IMR-90 (cell line): ENCODE data around the gene CLPX. TPM values are rescaled to one million over a fixed set of nuclear protein-coding genes. Genes with fewer than 3 reads are reported as not detected.

ENCODE experiments used
- ATAC-seq: fragments of 200-7000 bp; cut with Tn5 transposase; 2 replicates; pipeline ENCODE4 v1.9.1; 2020; ENCODE audit warnings: low read depth, mild to moderate bottlenecking, moderate library complexity
- BruUV-seq: library from RNA; stranded (reverse); fragments of 400-500 nt; replicated peaks from 2 replicates; lab custom pipeline; 2021; lab: Mats Ljungman, UMichigan
- CTCF ChIA-PET: fragments of 300-600 bp; formaldehyde crosslinking; extraction: SDS; loops from one replicate; lab custom pipeline; 2021; ENCODE audit warnings: antibody characterized with exemption; lab: Yijun Ruan, JAX
- POLR2A ChIA-PET: fragments of 300-600 bp; sonication (Branson Sonifier 250); formaldehyde crosslinking; loops from one replicate; lab custom pipeline; 2022; ENCODE audit warnings: antibody characterized with exemption; ENCODE audit not compliant: unreplicated experiment; lab: Charles Lee
- DNase-seq: peaks from one replicate; pipeline ENCODE4 v3.0.0; 2013
- H2AFZ ChIP-seq: replicated peaks from 2 replicates; pipeline ENCODE3; 2013; ENCODE audit warnings: low read length, mild to moderate bottlenecking; ENCODE audit not compliant: poor library complexity
- H2AK5ac ChIP-seq: 2 replicates; pipeline ENCODE4 v1.6.1; 2013; ENCODE audit warnings: low read depth, low read length, inconsistent platforms
- H2AK9ac ChIP-seq: replicated peaks from 2 replicates; pipeline ENCODE3; 2013; ENCODE audit warnings: mild to moderate bottlenecking, low read depth, low read length, moderate library complexity; ENCODE audit not compliant: poor library complexity
- H2BK120ac ChIP-seq: 2 replicates; pipeline ENCODE4 v1.6.1; 2013; ENCODE audit warnings: low read depth, low read length, inconsistent platforms
- H2BK15ac ChIP-seq: 3 replicates; pipeline ENCODE4 v1.6.1; 2013; ENCODE audit warnings: low read depth, low read length, inconsistent platforms
- H2BK20ac ChIP-seq: 2 replicates; pipeline ENCODE4 v1.6.1; 2013; ENCODE audit warnings: low read depth, mild to moderate bottlenecking, inconsistent platforms, low read length, moderate library complexity
- H2BK5ac ChIP-seq: 2 replicates; pipeline ENCODE4 v1.6.1; 2013; ENCODE audit warnings: mild to moderate bottlenecking, low read depth, low read length, inconsistent platforms; ENCODE audit not compliant: poor library complexity, severe bottlenecking
- H3K14ac ChIP-seq: replicated peaks from 2 replicates; pipeline ENCODE4 v1.6.1; 2013; ENCODE audit warnings: low read depth, low read length, inconsistent platforms
- H3K18ac ChIP-seq: 2 replicates; pipeline ENCODE4 v1.6.1; 2013; ENCODE audit warnings: low read depth, low read length, control low read depth
- H3K23ac ChIP-seq: 2 replicates; pipeline ENCODE4 v1.6.1; 2013; ENCODE audit warnings: low read depth, low read length, inconsistent platforms
- H3K27ac ChIP-seq: 2 replicates; pipeline ENCODE4 v1.5.1; 2013; ENCODE audit warnings: mild to moderate bottlenecking, control low read depth, low read length; ENCODE audit not compliant: insufficient read depth
- H3K27me3 ChIP-seq: 2 replicates; pipeline ENCODE4 v1.6.1; 2013; ENCODE audit warnings: low read length; ENCODE audit not compliant: control insufficient read depth, insufficient read depth
- H3K36me3 ChIP-seq: 2 replicates; pipeline ENCODE4 v1.6.1; 2013; ENCODE audit warnings: low read length, mixed read lengths; ENCODE audit not compliant: control insufficient read depth, insufficient read depth
- H3K4ac ChIP-seq: 2 replicates; pipeline ENCODE4 v1.6.1; 2013; ENCODE audit warnings: low read depth, low read length, inconsistent platforms
- H3K4me1 ChIP-seq: 2 replicates; pipeline ENCODE4 v1.6.1; 2013; ENCODE audit warnings: low read length, mixed read lengths; ENCODE audit not compliant: control insufficient read depth, insufficient read depth
- H3K4me2 ChIP-seq: 2 replicates; pipeline ENCODE4 v1.6.1; 2013; ENCODE audit warnings: low read depth, mild to moderate bottlenecking, control low read depth, low read length, moderate library complexity
- H3K4me3 ChIP-seq: 2 replicates; pipeline ENCODE4 v1.5.1; 2013; ENCODE audit warnings: low read depth, mild to moderate bottlenecking, control low read depth, low read length, moderate library complexity; ENCODE audit not compliant: insufficient read depth
- H3K56ac ChIP-seq: 2 replicates; pipeline ENCODE4 v1.6.1; 2013; ENCODE audit warnings: low read length, inconsistent platforms; ENCODE audit not compliant: insufficient read depth; ENCODE audit errors: extremely low read depth
- H3K79me1 ChIP-seq, 2 experiments: 2 replicates each; pipeline ENCODE4 v1.6.1; 2013; ENCODE audit warnings: low read length in 2 of 2, inconsistent platforms in 1 of 2, low read depth in 1 of 2
- H3K9ac ChIP-seq: 2 replicates; pipeline ENCODE4 v1.6.1; 2013; ENCODE audit warnings: low read depth, low read length, control low read depth
- H3K9me1 ChIP-seq: 2 replicates; pipeline ENCODE4 v1.6.1; 2013; ENCODE audit warnings: low read length, inconsistent platforms; ENCODE audit not compliant: insufficient read depth
- H3K9me3 ChIP-seq: 2 replicates; pipeline ENCODE4 v1.6.1; 2013; ENCODE audit warnings: low read length; ENCODE audit not compliant: control insufficient read depth, insufficient read depth
- H4K20me1 ChIP-seq: 2 replicates; pipeline ENCODE4 v1.6.1; 2013; ENCODE audit warnings: low read length, inconsistent platforms; ENCODE audit not compliant: insufficient read depth
- H4K5ac ChIP-seq: 2 replicates; pipeline ENCODE4 v1.6.1; 2013; ENCODE audit warnings: mild to moderate bottlenecking, low read depth, low read length, control low read depth
- H4K8ac ChIP-seq, 2 experiments: 2 replicates each; pipeline ENCODE4 v1.6.1; 2013; ENCODE audit warnings: low read depth in 2 of 2, low read length in 2 of 2, control low read depth in 1 of 2, inconsistent platforms in 1 of 2
- H4K91ac ChIP-seq: 2 replicates; pipeline ENCODE4 v1.6.1; 2013; ENCODE audit warnings: low read depth, low read length, inconsistent platforms; ENCODE audit not compliant: insufficient read depth
- MAZ ChIP-seq: IDR thresholded peaks from 2 replicates; pipeline ENCODE4 v1.6.1; 2012; ENCODE audit warnings: low read depth, mild to moderate bottlenecking, low read length, improper control_type of control experiment, moderate library complexity, borderline replicate concordance
- WGBS, 2 experiments: methylation state at CpG; one replicate each; pipeline versions ENCODE4 v1.1.5 to v1.1.7; 2013; ENCODE audit warnings: missing lambda C conversion rate in 2 of 2; ENCODE audit not compliant: insufficient read length in 1 of 2; ENCODE audit errors: extremely low coverage in 2 of 2; 5-methylcytosine and 5-hydroxymethylcytosine counted together
- dilution Hi-C: fragments of 300-500 bp; cut with HindIII; formaldehyde crosslinking; loops from one replicate; pipeline ENCODE4 v1.14.3; 2018; ENCODE audit warnings: low sequenced_read_pairs; ENCODE audit not compliant: unreplicated experiment
- in situ Hi-C: fragments of 300-500 bp; cut with MboI; formaldehyde crosslinking; loops from 3 replicates; pipeline ENCODE4 v1.14.3; 2019; ENCODE audit warnings: low sequenced_read_pairs, inconsistent platforms, mixed read lengths
- intact Hi-C: fragments of 100-400 bp; cut with micrococcal nuclease; formaldehyde crosslinking; loops from 2 replicates; pipeline ENCODE4 v1.10.0; 2022
- polyA plus RNA-seq, 3 experiments: library from polyadenylated mRNA; depleted of rRNA; stranded (reverse); fragments of >200 nt; gene quantifications; 2 replicates each; pipeline ENCODE4 v1.2.3, GENCODE V29; 2012; ENCODE audit warnings: low replicate concordance in 1 of 3
- total RNA-seq: library from RNA; depleted of rRNA; stranded (reverse); fragments of >200 nt; gene quantifications from 2 replicates; pipeline ENCODE4 v1.2.3, GENCODE V29; 2012

Gene CLPX
- total and polyA plus RNA-seq, 2 of the 4 experiments (the other 2 are of a cell fraction): 25.8 to 26.9 TPM

DNA sequence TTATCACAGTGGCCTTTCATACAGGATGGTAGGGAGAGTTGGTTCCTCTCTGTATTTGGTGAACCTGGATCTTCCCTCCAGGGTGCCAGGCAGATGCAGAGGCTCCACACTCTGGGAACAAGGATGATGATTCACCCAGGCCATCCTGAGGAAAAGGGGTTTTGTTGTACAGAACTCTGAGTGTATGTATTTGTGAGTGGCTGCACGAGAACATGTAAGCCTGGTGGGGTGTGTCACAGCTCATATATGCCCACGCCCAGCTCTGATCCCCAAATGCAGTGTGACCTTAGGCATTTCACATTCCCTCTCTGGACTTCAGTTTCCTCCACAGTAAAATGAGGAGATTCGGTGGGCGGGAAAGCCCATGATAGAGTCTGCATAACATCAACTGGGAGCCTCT, 37.7 kb upstream of the CLPX start:
- Histone ChIP-seq H2BK120ac (no peak overlapping the region), H3K9me3 (no peaks in the 10 kb centered on the region), H3K4me3 (no peak overlapping the region), H4K91ac (no peak overlapping the region), H4K20me1 (no peaks in the 10 kb centered on the region), H3K27ac (no peak overlapping the region), H3K56ac (no peak overlapping the region), H4K5ac (no peak overlapping the region), H3K36me3 (no peaks in the 10 kb centered on the region), H3K27me3 (peaks cover 19% of the 10 kb centered on the region), H3K9ac (no peak overlapping the region), H2AK9ac (no peak overlapping the region), H4K8ac (no peak overlapping the region), H2AFZ (peak overlapping the region; percentile 14), H3K4me2 (no peak overlapping the region), H3K23ac (no peak overlapping the region), H3K9me1 (no peaks in the 10 kb centered on the region), H2BK20ac (no peak overlapping the region), H3K14ac (no peak overlapping the region), H3K79me1 (no peaks in the 10 kb centered on the region), H3K4me1 (no peaks in the 10 kb centered on the region), H2BK5ac (no peak overlapping the region), H3K4ac (no peak overlapping the region), H3K18ac (no peak overlapping the region), H2AK5ac (no peak overlapping the region), H2BK15ac (no peak overlapping the region)
- ChIA-PET CTCF (no interaction called here), POLR2A (no interaction called here)
- dilution Hi-C loops (no loop called here), intact Hi-C loops (no loop called here), in situ Hi-C loops (no loop called here)
- no TSS peak for BruUV-seq
- 100% methylated on average over 2 of the region's 4 CpGs; no CpG with 5 or more reads in 1 of the 2 experiments for WGBS, 2 experiments
- no peak for ATAC-seq
- no peak for DNase-seq
- no peak for TF ChIP-seq MAZ
